ENCODE results near the gene LRRC8A. TPM values are rescaled to one million over a fixed set of nuclear protein-coding genes. Genes with fewer than 3 reads are reported as not detected.
"Not testable (repeated sequence)": the region's sequence is repeated elsewhere in the genome, so short reads cannot be mapped to it uniquely, and the experiment has no call there.

The LRRC8A gene
- total RNA-seq, 6 experiments from 2014 or later = 8.6 to 46.1 (median 22.1) TPM

- H3K4me1 ChIP-seq = no peaks in the 10 kb centered on the region
- no peak overlapping the region for H3K27ac ChIP-seq
- DNase-seq (peak in 1 of 3 donors; percentile 15), ATAC-seq (no peak)
- intact Hi-C loops (cut with DNase I) = no loop called here
- TF ChIP-seq POLR2A (IDR thresholded peaks at IDR 0.05) = no peak
- TF ChIP-seq CTCF (IDR thresholded peaks at IDR 0.05) = no peak
- WGBS (ENCODE audit: insufficient coverage, low coverage, low lambda C conversion rate, missing lambda C conversion rate) = 95% methylated on average over 7 of the region's 9 CpGs
- H3K27me3 ChIP-seq = no peaks in the 10 kb centered on the region
- no peak overlapping the region for H3K4me3 ChIP-seq
- H3K36me3 ChIP-seq = peaks cover 0 to 31% (median 4%) of the 10 kb centered on the region in 4 donors
- no peaks in the 10 kb centered on the region for H3K9me3 ChIP-seq
These were observed 55.6 kb downstream of the LRRC8A start for GRCh38 chr9:128937310-128938165.

- TF ChIP-seq POLR2A (IDR thresholded peaks at IDR 0.05) (no peak), CTCF (IDR thresholded peaks at IDR 0.05) (no peak)
- WGBS (ENCODE audit: insufficient coverage, low coverage, low lambda C conversion rate, missing lambda C conversion rate) = 42% methylated on average over 3 of the region's 15 CpGs
- no peak for DNase-seq
- intact Hi-C loops (cut with DNase I) = no loop called here
- H3K4me3 ChIP-seq = no peak overlapping the region
- peaks cover 0 to 14% (median 0%) of the 10 kb centered on the region in 4 donors for H3K36me3 ChIP-seq
- H3K4me1 ChIP-seq = peaks cover 0 to 7% (median 0%) of the 10 kb centered on the region in 4 donors
- ATAC-seq = peak; percentile 39 to 59 (median 50)
- H3K9me3 ChIP-seq = no peaks in the 10 kb centered on the region
- H3K27me3 ChIP-seq = no peaks in the 10 kb centered on the region
- no peak overlapping the region for H3K27ac ChIP-seq
These were observed 58.5 kb downstream of the LRRC8A start for GRCh38 chr9:128940271-128940921.

- DNase-seq (no peak), ATAC-seq (no peak)
- intact Hi-C loops (cut with DNase I) = no loop called here
- Histone ChIP-seq H3K4me3 (no peak overlapping the region), H3K9me3 (no peaks in the 10 kb centered on the region), H3K4me1 (peaks cover 0 to 7% (median 0%) of the 10 kb centered on the region in 4 donors), H3K36me3 (peaks cover 0 to 11% (median 0%) of the 10 kb centered on the region in 4 donors), H3K27me3 (no peaks in the 10 kb centered on the region), H3K27ac (no peak overlapping the region)
- 75% methylated on average over 5 of the region's 12 CpGs for WGBS (ENCODE audit: insufficient coverage, low coverage, low lambda C conversion rate, missing lambda C conversion rate)
- TF ChIP-seq CTCF (IDR thresholded peaks at IDR 0.05) = no peak
- no peak for TF ChIP-seq POLR2A (IDR thresholded peaks at IDR 0.05)
These were observed 59.2 kb downstream of the LRRC8A start for GRCh38 chr9:128940946-128941755.

- Histone ChIP-seq H3K27ac (no peak overlapping the region), H3K4me3 (no peak overlapping the region), H3K36me3 (peaks cover 0 to 8% (median 0%) of the 10 kb centered on the region in 4 donors), H3K27me3 (no peaks in the 10 kb centered on the region), H3K4me1 (peaks cover 0 to 24% (median 6%) of the 10 kb centered on the region in 4 donors), H3K9me3 (no peaks in the 10 kb centered on the region)
- DNase-seq (no peak), ATAC-seq (no peak)
- intact Hi-C loops (cut with DNase I) = no loop called here
- TF ChIP-seq CTCF (IDR thresholded peaks at IDR 0.05) (no peak), POLR2A (IDR thresholded peaks at IDR 0.05) (no peak)
- 74% methylated on average over 5 of the region's 7 CpGs for WGBS (ENCODE audit: insufficient coverage, low coverage, low lambda C conversion rate, missing lambda C conversion rate)
These were observed 62.1 kb downstream of the LRRC8A start for GRCh38 chr9:128943832-128944620.

- intact Hi-C loops (cut with DNase I); H3K9me3 ChIP-seq; ATAC-seq; DNase-seq; H3K27me3 ChIP-seq; H3K27ac ChIP-seq; H3K4me3 ChIP-seq: not testable (repeated sequence)
- peaks cover 0 to 25% (median 6%) of the 10 kb centered on the region in 4 donors for H3K4me1 ChIP-seq
- 90% methylated on average over 3 of the region's 7 CpGs for WGBS (ENCODE audit: insufficient coverage, low coverage, low lambda C conversion rate, missing lambda C conversion rate)
- peaks cover 0 to 11% (median 0%) of the 10 kb centered on the region in 4 donors for H3K36me3 ChIP-seq
These were observed 63.0 kb downstream of the LRRC8A start for GRCh38 chr9:128944966-128945365.

Data from right lobe of liver (tissue), 6 donors.